VCaP (cell line): ENCODE data around the gene MYO1F.

Experiments used
- H3K27ac ChIP-seq: fragments of 450-650 bp; 2 replicates; pipeline ENCODE4 v1.5.1; 2017
- TF ChIP-seq, protein P1 (sequence below): fragments of 450-650 bp; conservative IDR thresholded peaks from 2 replicates; pipeline ENCODE4 v1.5.1; 2017; ENCODE audit warnings: mild to moderate bottlenecking, moderate library complexity

The MYO1F gene

DNA sequence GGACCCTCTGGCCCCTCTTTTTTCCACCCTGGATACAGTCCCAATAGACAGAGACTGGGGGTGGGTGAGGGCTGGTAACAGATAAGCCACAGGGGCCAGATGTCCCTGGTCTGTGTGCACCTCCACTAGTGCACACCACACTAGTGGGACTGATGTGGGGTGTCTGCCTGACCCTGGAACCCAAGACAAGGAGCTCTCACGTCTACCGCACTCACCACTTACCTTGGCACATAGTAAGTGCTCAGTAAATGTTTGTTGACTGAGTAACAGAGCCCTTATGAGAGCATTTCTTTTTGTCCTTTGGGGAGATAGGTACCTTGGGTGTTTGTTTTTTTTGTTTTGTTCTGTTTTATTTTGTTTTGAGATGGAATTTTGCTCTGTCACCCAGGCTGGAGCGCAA, 40.1 kb downstream of the MYO1F start:
- TF ChIP-seq, protein P1, sequence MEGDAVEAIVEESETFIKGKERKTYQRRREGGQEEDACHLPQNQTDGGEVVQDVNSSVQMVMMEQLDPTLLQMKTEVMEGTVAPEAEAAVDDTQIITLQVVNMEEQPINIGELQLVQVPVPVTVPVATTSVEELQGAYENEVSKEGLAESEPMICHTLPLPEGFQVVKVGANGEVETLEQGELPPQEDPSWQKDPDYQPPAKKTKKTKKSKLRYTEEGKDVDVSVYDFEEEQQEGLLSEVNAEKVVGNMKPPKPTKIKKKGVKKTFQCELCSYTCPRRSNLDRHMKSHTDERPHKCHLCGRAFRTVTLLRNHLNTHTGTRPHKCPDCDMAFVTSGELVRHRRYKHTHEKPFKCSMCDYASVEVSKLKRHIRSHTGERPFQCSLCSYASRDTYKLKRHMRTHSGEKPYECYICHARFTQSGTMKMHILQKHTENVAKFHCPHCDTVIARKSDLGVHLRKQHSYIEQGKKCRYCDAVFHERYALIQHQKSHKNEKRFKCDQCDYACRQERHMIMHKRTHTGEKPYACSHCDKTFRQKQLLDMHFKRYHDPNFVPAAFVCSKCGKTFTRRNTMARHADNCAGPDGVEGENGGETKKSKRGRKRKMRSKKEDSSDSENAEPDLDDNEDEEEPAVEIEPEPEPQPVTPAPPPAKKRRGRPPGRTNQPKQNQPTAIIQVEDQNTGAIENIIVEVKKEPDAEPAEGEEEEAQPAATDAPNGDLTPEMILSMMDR: no peak

DNA sequence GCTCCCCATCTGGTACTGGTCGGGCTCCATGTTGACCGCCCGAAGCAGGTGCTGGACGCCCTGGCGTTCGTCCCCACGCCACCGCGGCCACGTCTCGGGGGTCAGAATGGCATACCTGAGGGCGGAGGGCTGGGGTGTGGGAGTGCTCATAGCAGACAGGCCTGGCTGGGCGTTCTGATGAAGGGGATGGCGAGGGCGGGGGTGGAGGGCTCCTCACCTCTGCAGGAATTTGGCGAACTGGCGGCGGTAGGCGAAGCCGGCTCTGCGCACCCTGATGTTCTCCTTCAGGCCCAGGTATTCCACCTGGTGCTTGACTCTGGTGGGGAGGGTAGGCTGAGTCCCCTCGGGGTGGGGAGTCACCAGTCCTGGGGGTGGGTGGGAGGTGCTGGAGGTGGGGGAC, 41.0 kb downstream of the MYO1F start:
- no peak overlapping the region for H3K27ac ChIP-seq
- TF ChIP-seq, protein P1: no peak

More for the DNA sequence above, 40.1 kb downstream of the MYO1F start:
- no peak overlapping the region for H3K27ac ChIP-seq

DNA sequence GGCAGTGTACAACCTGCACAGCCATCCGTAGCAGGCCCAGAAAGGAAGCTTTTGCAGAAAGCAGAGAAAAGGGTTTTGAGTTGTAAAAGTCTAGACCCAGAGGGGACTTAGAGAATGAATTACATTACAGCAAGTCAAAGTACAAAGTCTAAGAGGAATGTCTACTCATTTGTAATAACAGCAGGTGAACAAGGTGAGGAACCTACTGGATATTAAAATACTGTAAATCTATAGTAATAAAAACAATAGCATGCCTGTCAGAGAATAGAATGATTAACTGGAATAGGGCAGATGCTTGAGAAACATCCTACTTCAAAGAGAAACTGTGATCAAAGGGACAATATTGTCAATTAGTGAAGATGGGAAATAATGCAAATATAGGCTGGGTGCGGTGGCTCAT, 45.0 kb downstream of the MYO1F start:
- H3K27ac ChIP-seq: no peak overlapping the region
- TF ChIP-seq, protein P1: no peak

DNA sequence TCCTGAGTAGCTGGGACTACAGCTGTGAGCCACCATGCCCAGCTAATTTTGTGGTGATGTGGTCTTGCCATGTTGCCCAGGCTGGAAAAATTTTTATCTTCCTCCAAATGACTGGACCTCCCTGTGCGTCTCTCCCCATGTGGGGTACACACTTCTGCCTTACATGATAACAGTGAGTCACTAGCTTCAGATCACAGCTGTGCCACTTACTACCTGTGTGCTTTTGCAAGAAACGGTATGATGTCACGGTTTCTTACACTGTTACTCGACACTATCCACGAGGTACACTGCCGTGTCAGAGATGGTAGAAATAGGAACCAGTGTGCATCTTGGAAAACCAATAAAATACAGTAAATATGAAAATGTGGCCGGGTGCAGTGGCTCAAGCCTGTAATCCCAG, 45.8 kb downstream of the MYO1F start:
- H3K27ac ChIP-seq: no peak overlapping the region
- TF ChIP-seq, protein P1: no peak

DNA sequence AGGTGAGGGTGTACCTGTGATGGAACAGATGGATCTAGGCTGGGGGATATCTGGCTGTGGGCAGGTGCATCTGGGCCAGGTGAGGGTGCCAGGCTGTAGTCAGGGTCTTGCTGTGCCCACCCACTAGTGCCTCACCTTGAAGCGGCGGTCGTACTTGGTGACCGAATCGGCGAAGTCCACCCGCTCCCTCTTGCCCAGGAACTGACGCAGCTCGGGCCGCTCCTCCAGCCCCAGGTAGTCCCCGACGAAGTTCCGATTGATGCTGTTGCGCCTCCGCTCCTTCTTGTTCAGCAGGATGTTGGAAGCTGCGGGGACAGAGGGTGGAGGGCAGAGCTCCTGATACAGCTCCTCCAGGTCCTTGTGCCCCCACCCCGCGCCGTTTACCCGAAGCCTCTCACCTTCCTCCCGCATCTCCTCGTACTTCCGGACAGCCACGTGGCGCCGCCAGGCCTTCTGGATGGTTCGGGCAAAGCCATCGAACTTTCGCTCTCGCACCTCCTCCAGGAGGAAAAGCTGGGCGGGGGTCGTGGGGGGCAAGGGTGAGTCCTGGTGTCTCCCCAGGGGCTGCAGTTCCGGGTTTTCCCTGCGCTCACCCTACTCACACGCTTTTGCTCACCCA, 47.1 kb downstream of the MYO1F start:
- TF ChIP-seq, protein P1: no peak
- no peak overlapping the region for H3K27ac ChIP-seq

DNA sequence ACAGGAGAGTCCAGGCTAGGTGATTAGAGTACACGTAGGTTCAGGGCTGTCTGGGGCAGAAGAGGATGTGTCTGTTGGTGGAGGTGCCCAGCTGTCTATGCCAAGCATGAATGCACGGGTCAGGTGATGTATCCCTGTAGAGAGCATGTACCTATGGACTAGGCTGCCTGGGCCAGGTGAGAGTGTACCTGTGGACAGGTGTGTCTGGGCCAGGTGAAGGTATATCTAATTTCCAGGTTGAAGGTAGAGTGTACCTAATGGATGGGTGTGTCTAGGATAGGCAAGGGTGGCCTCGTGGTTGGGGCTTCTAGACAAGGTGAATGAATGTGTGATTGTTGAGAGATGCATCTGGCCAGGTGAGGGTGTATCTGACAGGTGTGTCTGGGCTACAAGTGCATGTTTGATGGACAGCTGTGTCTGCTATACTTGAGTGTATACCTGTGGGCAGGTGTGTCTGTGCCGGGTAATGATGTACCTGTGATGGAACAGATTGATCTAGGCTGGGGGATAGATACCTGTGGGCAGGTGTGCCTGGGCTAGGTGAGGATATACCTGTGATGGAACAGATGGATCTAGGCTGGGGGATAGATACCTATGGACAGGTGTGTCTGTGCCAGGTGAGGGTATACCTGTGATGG, 47.8 kb downstream of the MYO1F start:
- TF ChIP-seq, protein P1: no peak
- no peak overlapping the region for H3K27ac ChIP-seq

DNA sequence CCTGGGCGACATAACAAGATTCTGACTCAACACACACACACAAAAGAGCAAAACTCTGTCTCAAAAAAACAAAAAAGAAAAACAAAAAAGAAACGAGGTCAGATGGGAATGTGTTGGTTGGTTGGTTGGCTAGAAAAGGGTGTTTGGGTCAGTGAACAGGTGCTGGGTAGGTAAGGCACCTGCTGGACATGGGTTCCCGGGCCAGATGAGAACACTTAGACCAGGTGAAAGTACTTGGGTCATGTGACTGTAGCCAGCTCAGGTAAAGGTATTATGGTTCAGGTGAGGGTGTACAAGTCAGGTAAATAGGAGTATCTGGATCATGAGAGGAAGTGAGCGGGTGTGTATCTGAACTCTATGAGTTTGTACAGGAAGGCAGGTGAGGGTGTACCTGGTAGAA, 48.7 kb downstream of the MYO1F start:
- no peak overlapping the region for H3K27ac ChIP-seq
- TF ChIP-seq, protein P1: no peak
